Fibroblast of gingiva (primary cell): ENCODE measurements around the gene NLGN1.
A peak's percentile ranks its signal among the peaks of the same experiment; 100 is the strongest.
"Not testable (repeated sequence)": the region's sequence is repeated elsewhere in the genome, so short reads cannot be mapped to it uniquely, and the experiment has no call there.

Experiments
- DNase-seq: peaks from one replicate; pipeline ENCODE4 v3.0.0-alpha.2; 2011; ENCODE audit warnings: low read depth

The NLGN1 gene

DNA sequence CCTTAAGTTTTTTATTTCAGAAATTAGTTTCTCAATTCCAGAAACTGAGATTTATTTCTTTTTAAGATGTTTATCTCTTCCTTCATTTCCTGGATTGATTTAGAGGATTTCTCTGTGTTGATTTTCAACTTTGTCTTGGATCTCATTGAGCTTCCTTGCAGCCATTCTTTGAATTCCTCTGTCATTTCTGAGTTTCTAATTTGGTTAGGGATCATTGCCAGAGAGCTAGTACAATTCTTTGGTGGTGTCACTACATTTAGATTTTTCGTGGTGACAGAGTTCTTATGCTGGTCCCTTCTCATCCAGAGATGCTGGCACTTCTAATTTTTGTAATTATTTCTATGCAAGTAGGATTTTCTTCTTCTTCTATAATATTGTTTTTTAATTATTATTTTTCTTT is 770.5 kb downstream of the NLGN1 start:
- DNase-seq, result peak; percentile 2

- DNase-seq, result no peak
These were observed 771.2 kb downstream of the NLGN1 start for GRCh38 chr3:174168538-174169254.

GRCh38 chr3:174169736-174170135 is 772.2 kb downstream of the NLGN1 start:
- DNase-seq, result no peak

DNA sequence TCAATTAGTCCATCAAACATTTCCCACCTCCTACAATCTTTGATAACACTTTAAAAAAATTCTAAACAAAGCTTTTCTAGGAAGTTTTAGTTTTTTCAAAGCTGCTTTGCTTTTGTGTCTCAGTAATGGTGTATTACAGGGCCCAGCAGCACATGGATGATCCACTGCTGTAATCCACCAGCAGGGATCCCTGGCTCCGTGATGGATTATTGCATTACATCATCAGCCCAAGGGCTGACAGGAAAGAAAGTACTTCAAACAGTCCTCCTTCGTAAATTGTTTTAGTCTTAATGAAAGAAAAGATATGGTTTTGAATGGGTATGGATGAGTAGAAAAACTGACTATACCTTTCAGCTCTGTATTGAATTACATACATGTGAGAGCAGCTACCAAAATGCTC is 772.7 kb downstream of the NLGN1 start:
- no peak for DNase-seq

GRCh38 chr3:174186377-174186989 is 788.9 kb downstream of the NLGN1 start:
- no peak for DNase-seq

DNA sequence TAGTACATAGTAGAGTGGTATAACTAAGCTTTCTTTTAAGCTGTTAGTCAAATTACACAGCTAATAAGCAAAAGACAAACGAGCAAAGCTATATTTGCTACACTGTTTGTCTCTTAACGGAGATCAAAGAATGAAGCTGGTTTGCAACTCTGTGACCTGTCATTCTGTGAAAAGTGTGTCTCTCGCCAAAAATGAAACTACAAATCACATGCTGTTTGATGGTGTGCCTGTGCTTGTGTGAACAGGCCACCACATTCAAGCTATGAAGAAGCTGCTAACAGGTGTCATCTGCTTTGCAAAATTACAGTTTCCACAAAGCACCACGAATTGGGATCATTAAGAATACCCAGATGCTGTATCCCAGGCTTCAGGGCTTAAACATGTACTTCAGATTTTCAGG is 793.8 kb downstream of the NLGN1 start:
- DNase-seq, result no peak

GRCh38 chr3:174191895-174192294 is 794.4 kb downstream of the NLGN1 start:
- no peak for DNase-seq

DNA sequence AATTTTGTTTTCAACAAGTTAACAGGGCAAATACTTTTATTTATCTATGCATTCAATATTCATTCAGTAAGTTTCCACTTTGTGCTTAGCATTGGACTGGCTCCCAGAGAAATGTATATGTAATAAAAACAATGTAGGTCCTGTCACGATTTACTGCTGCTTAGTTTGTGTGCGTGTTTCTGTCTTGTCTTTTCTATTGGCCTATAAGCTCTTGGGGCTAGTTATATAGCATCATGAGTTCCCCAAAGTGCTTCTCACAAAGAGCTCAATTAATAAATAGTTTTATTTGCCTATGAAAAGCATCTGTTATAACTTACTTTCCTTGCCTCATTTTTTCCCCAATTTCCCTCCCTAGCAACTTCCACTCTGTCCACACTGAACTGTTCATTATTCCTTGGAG is 794.9 kb downstream of the NLGN1 start:
- no peak for DNase-seq

DNA sequence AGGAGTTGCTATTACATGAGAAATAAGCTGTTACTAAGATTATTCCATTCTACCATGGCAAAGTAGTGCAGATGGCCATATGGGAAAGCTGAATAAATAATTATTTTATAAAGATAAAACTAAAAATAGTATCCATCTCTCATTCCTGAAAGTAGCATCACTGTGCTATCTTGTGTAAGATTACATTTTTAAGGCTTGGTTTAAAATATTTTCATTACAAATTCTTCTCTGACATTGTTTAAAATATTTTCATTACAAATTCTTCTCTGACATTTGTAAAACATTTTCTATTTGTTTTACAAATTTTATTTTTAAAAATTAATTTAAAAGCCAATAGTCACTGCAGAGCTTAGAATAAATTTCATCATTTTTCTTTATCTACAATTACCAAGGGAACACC is 796.1 kb downstream of the NLGN1 start:
- DNase-seq, result peak; percentile 46

DNA sequence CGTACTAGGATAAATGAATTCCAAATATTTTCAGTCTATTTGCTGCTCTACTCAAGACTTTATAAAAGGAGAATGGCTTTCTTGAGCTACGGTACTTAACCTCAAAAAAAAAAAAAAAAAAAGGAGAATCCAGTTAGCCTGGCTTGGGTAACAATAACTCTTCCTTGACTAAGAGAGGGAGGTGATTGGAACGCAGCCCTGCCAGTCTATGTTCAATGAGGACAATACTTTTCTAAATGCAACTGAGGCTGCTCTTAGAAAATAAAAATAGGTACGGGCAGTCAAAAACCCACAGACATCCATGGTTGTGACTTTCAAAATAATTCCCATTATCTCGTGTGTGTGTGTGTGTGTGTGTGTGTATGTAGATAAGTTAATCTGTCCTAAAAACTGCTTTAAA is 799.9 kb downstream of the NLGN1 start:
- no peak for DNase-seq

DNA sequence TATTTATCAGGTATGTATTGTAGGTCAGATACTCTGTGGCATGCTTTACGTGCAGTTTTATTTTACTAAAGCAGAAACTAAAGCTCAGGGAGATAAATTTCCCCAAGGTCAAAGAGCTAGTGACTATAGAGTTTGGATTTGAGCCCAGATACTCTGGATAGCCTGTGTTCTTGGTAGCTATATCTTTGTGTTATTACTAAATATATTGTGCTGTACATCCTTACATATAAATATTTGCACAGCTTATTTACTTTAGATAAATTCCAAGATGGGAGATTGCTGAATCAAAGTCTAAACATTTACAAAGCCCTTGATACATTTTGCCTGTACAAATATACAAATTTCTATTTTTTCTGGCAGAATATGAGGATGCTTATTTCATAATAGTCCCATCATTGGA is 800.7 kb downstream of the NLGN1 start:
- peak; percentile 75 for DNase-seq

DNA sequence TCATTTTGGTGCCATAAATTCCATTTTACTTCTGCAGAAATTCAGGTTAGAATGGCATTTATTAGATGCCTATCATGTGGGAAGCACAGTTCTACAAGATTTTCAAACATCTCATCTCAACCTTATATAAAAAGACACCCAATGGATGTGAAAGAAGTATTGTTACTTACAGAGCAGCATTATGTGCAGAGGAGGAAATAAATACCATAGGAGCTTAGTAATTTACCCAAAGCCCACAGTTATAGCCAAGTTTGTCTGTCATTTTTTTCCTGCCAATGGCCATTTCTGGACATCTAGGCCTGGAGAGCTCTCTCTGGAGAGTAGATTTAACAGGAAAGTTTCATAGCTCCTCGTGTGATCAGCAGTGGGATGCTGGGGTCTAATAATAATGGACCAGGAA is 802.2 kb downstream of the NLGN1 start:
- DNase-seq, result no peak

DNA sequence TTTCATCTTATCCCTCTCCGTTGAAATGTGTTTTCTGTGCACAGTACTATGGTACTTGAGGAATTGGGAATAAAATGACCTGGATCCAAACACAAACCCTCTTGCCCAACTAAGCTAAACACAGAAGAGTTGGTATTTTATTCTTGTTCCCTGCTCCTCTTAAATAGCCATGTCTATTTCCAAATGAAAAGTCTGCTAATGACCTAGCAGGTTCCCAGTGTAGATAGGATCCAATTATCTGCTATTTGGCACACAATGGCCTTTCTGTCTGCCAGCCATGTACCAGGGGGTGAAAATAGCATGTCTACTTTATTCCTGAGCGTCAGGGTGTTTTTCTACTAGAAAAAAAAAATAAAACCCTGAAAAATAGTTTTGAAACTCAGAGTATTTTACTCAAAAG is 804.6 kb downstream of the NLGN1 start:
- DNase-seq, result no peak

GRCh38 chr3:174202561-174202960 is 805.0 kb downstream of the NLGN1 start:
- peak; percentile 2 for DNase-seq

GRCh38 chr3:174204765-174205164 is 807.2 kb downstream of the NLGN1 start:
- DNase-seq, result no peak

DNA sequence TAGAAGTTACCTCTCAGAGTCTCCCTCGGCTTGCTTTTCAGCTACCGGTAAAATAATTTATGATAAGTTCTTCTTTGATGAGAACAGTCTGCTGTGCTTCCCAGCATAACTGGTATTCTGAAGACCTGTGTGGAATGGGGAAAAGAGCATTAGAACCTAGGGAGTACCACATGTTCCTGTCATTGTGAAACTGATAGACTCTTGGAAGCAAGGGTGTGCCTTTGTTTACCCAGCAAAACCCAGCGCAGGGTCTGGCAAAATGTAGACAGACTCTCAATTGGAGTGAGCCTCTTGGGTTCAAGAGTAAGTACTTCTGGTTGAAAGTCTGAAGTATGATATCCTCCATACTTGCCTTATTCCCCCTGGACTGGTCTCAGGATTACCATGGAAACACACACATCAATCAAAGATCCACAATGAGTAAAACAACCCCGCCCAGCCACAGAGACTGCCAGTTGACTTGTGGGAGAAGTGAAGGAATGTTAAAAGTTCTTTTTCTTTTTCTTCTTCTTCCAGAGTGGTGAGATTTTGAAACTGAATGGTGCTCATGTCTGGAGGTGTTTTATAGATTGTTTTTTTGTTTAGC is 809.2 kb downstream of the NLGN1 start:
- no peak for DNase-seq

- DNase-seq, result no peak
These were observed 810.6 kb downstream of the NLGN1 start for GRCh38 chr3:174208161-174208560.

DNA sequence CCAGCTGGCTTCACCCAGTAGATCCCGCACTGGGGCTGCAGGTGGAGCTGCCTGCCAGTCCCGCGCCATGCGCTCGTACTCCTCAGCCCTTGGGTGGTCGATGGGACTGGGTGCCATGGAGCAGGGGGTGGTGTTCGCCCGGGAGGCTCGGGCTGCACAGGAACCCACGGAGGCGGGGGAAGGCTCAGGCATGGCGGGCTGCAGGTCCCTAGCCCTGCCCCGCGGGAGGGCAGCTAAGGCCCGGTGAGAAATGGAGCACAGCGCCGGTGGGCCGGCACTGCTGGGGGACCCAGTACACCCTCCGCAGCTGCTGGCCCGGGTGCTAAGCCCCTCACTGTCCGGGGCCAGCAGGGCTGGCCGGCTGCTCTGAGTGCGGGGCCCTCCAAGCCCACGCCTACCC is 814.4 kb downstream of the NLGN1 start:
- not testable (repeated sequence) for DNase-seq

DNA sequence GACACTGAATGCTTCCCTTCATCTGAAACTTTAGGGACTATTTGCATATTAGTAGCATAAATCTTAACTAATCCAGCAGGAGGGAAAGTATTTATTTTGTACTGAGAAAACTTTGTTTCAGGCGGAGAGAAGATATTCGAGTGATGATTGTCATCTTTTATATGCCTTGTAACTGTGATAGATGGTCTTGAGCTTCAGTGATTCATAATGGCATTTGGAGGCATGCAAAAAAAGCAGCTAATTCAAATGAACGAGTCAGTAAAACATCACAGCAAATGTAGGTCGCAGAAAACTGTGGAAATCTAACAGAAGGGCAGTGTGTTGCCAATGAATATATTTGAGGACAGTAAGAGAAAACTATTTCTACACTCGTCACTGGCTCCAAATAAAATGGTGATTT is 817.9 kb downstream of the NLGN1 start:
- no peak for DNase-seq

DNA sequence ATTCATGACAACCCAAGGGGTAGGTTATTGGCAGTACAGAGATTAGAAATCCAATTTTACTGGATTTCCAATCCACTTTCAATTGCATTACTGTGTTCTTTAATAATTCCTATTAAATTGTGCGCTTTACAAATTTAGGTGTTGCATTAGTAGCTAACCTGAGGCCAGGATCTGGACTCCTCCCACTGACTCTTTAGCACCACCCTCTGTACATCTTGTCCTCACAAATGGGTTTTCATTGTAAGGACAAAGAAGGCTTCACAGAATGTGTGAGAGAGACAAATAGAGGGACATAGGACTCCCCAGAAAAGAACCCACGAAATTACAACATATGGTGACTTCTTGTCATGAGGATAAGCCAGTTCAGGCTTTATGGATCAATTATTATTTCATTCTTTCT is 818.5 kb downstream of the NLGN1 start:
- DNase-seq, result no peak

DNA sequence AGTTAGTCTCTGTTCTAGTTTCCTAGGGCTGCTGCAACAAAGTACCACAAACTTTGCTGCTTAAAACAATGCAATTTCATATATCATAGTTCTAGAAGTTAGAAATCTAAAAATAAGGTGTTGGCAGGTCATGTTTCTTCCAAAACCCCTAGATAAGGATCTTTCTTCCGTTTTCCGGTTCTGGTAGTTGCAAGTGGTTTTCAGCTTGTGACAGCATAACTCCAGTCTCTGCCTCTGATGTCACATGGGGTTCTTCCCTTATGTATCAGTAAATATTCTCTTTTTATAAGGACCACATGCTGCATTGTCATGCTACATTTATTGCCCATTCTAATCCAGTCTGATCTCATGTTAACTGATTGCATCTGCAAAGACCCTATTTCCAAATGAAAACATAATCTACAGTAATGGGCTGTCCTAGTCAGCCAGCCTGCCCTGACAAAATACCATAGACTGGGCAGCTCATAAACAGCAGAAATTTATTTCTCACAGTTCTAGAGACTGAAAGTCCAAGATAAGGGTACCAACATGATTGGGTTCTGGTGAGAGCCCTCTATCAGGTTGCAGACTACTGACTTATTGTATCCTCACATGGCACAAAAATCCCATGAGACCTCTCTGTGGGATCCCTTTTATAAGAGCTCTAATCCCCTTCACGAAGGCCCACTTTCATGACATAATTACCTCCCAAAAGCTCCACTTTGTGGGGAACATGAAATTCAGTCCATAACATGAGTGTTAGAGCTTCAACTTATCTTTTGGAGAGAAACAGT is 819.6 kb downstream of the NLGN1 start:
- DNase-seq, result no peak

- DNase-seq, result peak; percentile 30
These were observed 820.5 kb downstream of the NLGN1 start for GRCh38 chr3:174218016-174218415.

- DNase-seq, result no peak
These were observed 822.2 kb downstream of the NLGN1 start for GRCh38 chr3:174219738-174220137.
